ENCODE results near the gene KRTAP19-4.

KRTAP19-4 gene

GRCh38 chr21:30478004-30478403, 19.0 kb downstream of the KRTAP19-4 start:
- H3K27ac ChIP-seq (ENCODE audit: low read length), result no peak overlapping the region
- H3K27me3 ChIP-seq (ENCODE audit: insufficient read depth, low read length), result no peaks in the 10 kb centered on the region
- H3K9ac ChIP-seq (ENCODE audit: low read depth, low read length), result no peak overlapping the region
- no peaks in the 10 kb centered on the region for H3K36me3 ChIP-seq (ENCODE audit: insufficient read depth, low read depth, low read length)
- no peaks in the 10 kb centered on the region for H3K4me1 ChIP-seq (ENCODE audit: insufficient read depth, low read length)
- no peaks in the 10 kb centered on the region for H3K9me3 ChIP-seq (ENCODE audit: insufficient read depth, low read depth, low read length)
- H3K4me3 ChIP-seq (ENCODE audit: low read length), result no peak overlapping the region

- Histone ChIP-seq H3K27me3 (ENCODE audit: insufficient read depth, low read length) (no peaks in the 10 kb centered on the region), H3K36me3 (ENCODE audit: insufficient read depth, low read depth, low read length) (no peaks in the 10 kb centered on the region), H3K9me3 (ENCODE audit: insufficient read depth, low read depth, low read length) (no peaks in the 10 kb centered on the region), H3K27ac (ENCODE audit: low read length) (no peak overlapping the region), H3K4me1 (ENCODE audit: insufficient read depth, low read length) (no peaks in the 10 kb centered on the region), H3K9ac (ENCODE audit: low read depth, low read length) (no peak overlapping the region), H3K4me3 (ENCODE audit: low read length) (no peak overlapping the region)
These were observed 27.9 kb downstream of the KRTAP19-4 start for GRCh38 chr21:30468900-30469714.

- Histone ChIP-seq H3K27me3 (ENCODE audit: insufficient read depth, low read length) (no peaks in the 10 kb centered on the region), H3K4me3 (ENCODE audit: low read length) (no peak overlapping the region), H3K4me1 (ENCODE audit: insufficient read depth, low read length) (no peaks in the 10 kb centered on the region), H3K27ac (ENCODE audit: low read length) (no peak overlapping the region), H3K9ac (ENCODE audit: low read depth, low read length) (no peak overlapping the region), H3K36me3 (ENCODE audit: insufficient read depth, low read depth, low read length) (no peaks in the 10 kb centered on the region), H3K9me3 (ENCODE audit: insufficient read depth, low read depth, low read length) (no peaks in the 10 kb centered on the region)
These were observed 33.3 kb downstream of the KRTAP19-4 start for GRCh38 chr21:30463713-30464112.

GRCh38 chr21:30448514-30448913, 48.5 kb downstream of the KRTAP19-4 start:
- peaks cover 7% of the 10 kb centered on the region; the same call in 1 of the 2 replicates for H3K4me1 ChIP-seq (ENCODE audit: insufficient read depth, low read length)
- H3K9ac ChIP-seq (ENCODE audit: low read depth, low read length), result no peak overlapping the region
- no peaks in the 10 kb centered on the region for H3K36me3 ChIP-seq (ENCODE audit: insufficient read depth, low read depth, low read length)
- no peak overlapping the region for H3K27ac ChIP-seq (ENCODE audit: low read length)
- no peaks in the 10 kb centered on the region for H3K27me3 ChIP-seq (ENCODE audit: insufficient read depth, low read length)
- H3K4me3 ChIP-seq (ENCODE audit: low read length), result no peak overlapping the region
- H3K9me3 ChIP-seq (ENCODE audit: insufficient read depth, low read depth, low read length), result no peaks in the 10 kb centered on the region

GRCh38 chr21:30447056-30447455, 49.9 kb downstream of the KRTAP19-4 start:
- H3K4me1 ChIP-seq (ENCODE audit: insufficient read depth, low read length), result peaks cover 11% of the 10 kb centered on the region; the same call in 1 of the 2 replicates
- no peaks in the 10 kb centered on the region for H3K9me3 ChIP-seq (ENCODE audit: insufficient read depth, low read depth, low read length)
- H3K9ac ChIP-seq (ENCODE audit: low read depth, low read length), result no peak overlapping the region
- H3K27me3 ChIP-seq (ENCODE audit: insufficient read depth, low read length), result no peaks in the 10 kb centered on the region
- no peak overlapping the region for H3K4me3 ChIP-seq (ENCODE audit: low read length)
- no peaks in the 10 kb centered on the region for H3K36me3 ChIP-seq (ENCODE audit: insufficient read depth, low read depth, low read length)
- no peak overlapping the region for H3K27ac ChIP-seq (ENCODE audit: low read length)

All from iPS-20b (cell line).